Natural killer cell (primary cell): ENCODE data around the gene OR6X1. TPM values are rescaled to one million over a fixed set of nuclear protein-coding genes. Genes with fewer than 3 reads are reported as not detected.

Experiments used
- ATAC-seq, 3 donors: fragments of 150-1000 bp in 2 of 3; fragments of 200-7000 bp in 1 of 3; cut with Tn5 transposase; 1 replicate in 1 of 3; 2 replicates in 2 of 3; pipeline ENCODE4 v1.10.0; 2021; ENCODE audit warnings: mild to moderate bottlenecking in 2 of 3, moderate library complexity in 2 of 3
- DNase-seq, 2 donors: peaks; one replicate each; pipeline versions ENCODE4 v3.0.0 to v3.0.0-alpha.2; 2013 to 2021; ENCODE audit warnings: mixed read lengths in 1 of 2
- H3K27ac ChIP-seq: one replicate; pipeline ENCODE4 v1.5.1; 2013; ENCODE audit warnings: mild to moderate bottlenecking, low read length
- H3K27me3 ChIP-seq: one replicate; pipeline ENCODE4 v1.6.1; 2013; ENCODE audit warnings: low read length; ENCODE audit not compliant: control insufficient read depth, insufficient read depth
- H3K36me3 ChIP-seq: one replicate; pipeline ENCODE4 v1.6.1; 2013; ENCODE audit warnings: low read length; ENCODE audit not compliant: control insufficient read depth, insufficient read depth
- H3K4me1 ChIP-seq: one replicate; pipeline ENCODE4 v1.6.1; 2013; ENCODE audit warnings: low read length; ENCODE audit not compliant: control insufficient read depth, insufficient read depth
- H3K4me3 ChIP-seq: one replicate; pipeline ENCODE4 v1.5.1; 2013; ENCODE audit warnings: low read length
- H3K9me3 ChIP-seq: one replicate; pipeline ENCODE4 v1.6.1; 2013; ENCODE audit warnings: low read length; ENCODE audit not compliant: control insufficient read depth, insufficient read depth
- H3K27ac Mint-ChIP-seq, 2 donors: one replicate each; pipeline ENCODE4 v1.8.0; 2022; ENCODE audit warnings: mild to moderate bottlenecking in 2 of 2, mixed read lengths in 2 of 2, moderate library complexity in 1 of 2
- H3K27me3 Mint-ChIP-seq, 2 donors: one replicate each; pipeline ENCODE4 v1.8.0; 2022; ENCODE audit warnings: low read depth in 2 of 2, mixed read lengths in 2 of 2
- H3K36me3 Mint-ChIP-seq: one replicate; pipeline ENCODE4 v1.8.0; 2022; ENCODE audit warnings: mixed read lengths
- H3K4me1 Mint-ChIP-seq, 2 donors: one replicate each; pipeline ENCODE4 v1.8.0; 2022; ENCODE audit warnings: mixed read lengths in 2 of 2
- H3K4me3 Mint-ChIP-seq: one replicate; pipeline ENCODE4 v1.8.0; 2022; ENCODE audit warnings: mild to moderate bottlenecking, moderate library complexity, mixed read lengths
- H3K9me3 Mint-ChIP-seq, 2 donors: one replicate each; pipeline ENCODE4 v1.8.0; 2022; ENCODE audit warnings: mixed read lengths in 2 of 2
- WGBS: methylation state at CpG from one replicate; pipeline ENCODE4 v1.1.7; 2013; ENCODE audit warnings: missing lambda C conversion rate; ENCODE audit not compliant: insufficient coverage; 5-methylcytosine and 5-hydroxymethylcytosine counted together
- intact Hi-C: fragments of 100-400 bp; cut with micrococcal nuclease; formaldehyde crosslinking; loops from one replicate; pipeline ENCODE4 v1.14.2; 2022
- total RNA-seq, 4 donors: library from RNA; stranded (reverse); fragments of 120-200 nt in 1 of 4; gene quantifications; one replicate each; pipeline versions ENCODE4 v1.2.3 to v1.2.4, GENCODE V29; 2013 to 2022
- TF ChIP-seq, protein P1 (sequence below): fragments of 200-600 bp; IDR thresholded peaks from one replicate; pipeline ENCODE4 v1.8.0; 2022; ENCODE audit warnings: antibody characterized with exemption

OR6X1 gene
- total RNA-seq, 3 donors from 2014 or later (not counting 1 experiment from before 2014, with no cell fraction given) = not detected

DNA sequence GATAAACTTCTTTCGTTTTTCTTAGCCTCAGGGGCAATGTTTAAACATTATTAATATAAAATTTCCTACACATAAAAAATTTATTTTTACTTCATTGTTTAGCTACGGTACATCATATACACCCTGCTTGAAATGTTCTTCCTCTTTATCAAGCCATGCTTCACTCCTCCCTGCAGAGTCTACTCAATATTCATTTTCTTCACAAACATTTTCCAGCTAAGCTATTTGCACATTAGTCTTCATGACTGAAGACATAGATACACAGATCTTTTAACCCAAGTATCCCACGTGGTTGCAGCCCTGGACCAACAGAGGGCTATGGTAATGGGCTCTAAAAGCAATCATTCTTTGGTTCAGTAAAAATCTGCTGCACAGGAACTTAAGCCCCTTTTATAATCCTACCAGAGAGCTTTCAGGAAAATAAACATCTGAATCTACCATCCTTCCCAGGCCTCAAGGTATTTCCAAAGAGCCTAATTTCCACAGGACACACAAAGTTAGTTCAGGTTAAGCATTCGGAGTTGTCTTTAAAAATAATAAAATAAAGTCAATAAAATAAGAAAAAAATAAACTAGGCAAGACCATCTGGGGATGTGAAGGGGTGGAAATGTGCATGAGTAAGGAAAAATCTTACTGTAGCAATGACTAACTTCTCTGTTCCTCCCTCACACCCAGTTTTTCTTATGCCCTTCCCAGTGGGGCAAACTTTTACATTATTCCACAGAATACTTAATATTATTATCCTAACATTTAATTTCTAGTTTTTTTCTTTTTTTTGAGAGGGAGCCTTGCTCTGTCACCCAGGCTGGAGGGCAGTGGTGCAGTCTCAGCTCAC, 21.6 kb upstream of the OR6X1 start:
- H3K9me3 ChIP-seq = no peaks in the 10 kb centered on the region
- intact Hi-C loops = no loop called here
- ATAC-seq = no peak
- H3K27me3 ChIP-seq = peaks cover 3% of the 10 kb centered on the region
- 72% methylated on average over 2 of the region's 4 CpGs for WGBS
- DNase-seq = no peak
- Mint-ChIP-seq H3K27ac (no peak overlapping the region), H3K4me1 (no peaks in the 10 kb centered on the region), H3K9me3 (peaks cover 0 to 2% of the 10 kb centered on the region in 2 donors), H3K27me3 (peaks cover 8 to 26% of the 10 kb centered on the region in 2 donors), H3K36me3 (no peaks in the 10 kb centered on the region), H3K4me3 (no peak overlapping the region)
- H3K4me1 ChIP-seq = no peaks in the 10 kb centered on the region
- H3K4me3 ChIP-seq = no peak overlapping the region
- H3K27ac ChIP-seq = no peak overlapping the region
- TF ChIP-seq, protein P1, sequence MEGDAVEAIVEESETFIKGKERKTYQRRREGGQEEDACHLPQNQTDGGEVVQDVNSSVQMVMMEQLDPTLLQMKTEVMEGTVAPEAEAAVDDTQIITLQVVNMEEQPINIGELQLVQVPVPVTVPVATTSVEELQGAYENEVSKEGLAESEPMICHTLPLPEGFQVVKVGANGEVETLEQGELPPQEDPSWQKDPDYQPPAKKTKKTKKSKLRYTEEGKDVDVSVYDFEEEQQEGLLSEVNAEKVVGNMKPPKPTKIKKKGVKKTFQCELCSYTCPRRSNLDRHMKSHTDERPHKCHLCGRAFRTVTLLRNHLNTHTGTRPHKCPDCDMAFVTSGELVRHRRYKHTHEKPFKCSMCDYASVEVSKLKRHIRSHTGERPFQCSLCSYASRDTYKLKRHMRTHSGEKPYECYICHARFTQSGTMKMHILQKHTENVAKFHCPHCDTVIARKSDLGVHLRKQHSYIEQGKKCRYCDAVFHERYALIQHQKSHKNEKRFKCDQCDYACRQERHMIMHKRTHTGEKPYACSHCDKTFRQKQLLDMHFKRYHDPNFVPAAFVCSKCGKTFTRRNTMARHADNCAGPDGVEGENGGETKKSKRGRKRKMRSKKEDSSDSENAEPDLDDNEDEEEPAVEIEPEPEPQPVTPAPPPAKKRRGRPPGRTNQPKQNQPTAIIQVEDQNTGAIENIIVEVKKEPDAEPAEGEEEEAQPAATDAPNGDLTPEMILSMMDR = no peak
- H3K36me3 ChIP-seq = no peaks in the 10 kb centered on the region

DNA sequence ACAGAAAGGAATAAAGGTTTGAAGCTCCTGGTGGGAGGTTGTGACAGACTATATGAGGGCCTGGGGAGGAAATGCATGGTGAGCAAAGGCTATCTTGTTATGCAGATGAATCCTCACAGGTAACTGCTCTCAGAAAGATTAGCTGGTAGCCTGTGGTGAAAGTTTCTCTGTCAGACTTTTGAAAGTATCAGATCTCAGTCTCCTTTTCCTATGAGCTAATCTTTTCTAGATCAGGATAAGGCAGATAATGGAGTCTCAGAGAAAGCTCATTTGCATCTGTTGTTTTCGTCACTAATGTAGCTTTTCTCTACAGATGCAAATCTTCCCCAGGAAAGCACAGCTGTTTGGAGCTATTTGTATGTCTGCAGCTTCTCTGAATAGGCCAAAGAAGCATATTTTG, 21.0 kb upstream of the OR6X1 start:
- no peaks in the 10 kb centered on the region for H3K9me3 ChIP-seq
- Mint-ChIP-seq H3K36me3 (no peaks in the 10 kb centered on the region), H3K27ac (no peak overlapping the region), H3K4me1 (no peaks in the 10 kb centered on the region), H3K27me3 (peaks cover 8 to 26% of the 10 kb centered on the region in 2 donors), H3K9me3 (peaks cover 0 to 2% of the 10 kb centered on the region in 2 donors), H3K4me3 (no peak overlapping the region)
- H3K27me3 ChIP-seq = peaks cover 3% of the 10 kb centered on the region
- H3K4me1 ChIP-seq = no peaks in the 10 kb centered on the region
- DNase-seq (no peak), ATAC-seq (no peak)
- H3K4me3 ChIP-seq = no peak overlapping the region
- H3K36me3 ChIP-seq = no peaks in the 10 kb centered on the region
- no peak overlapping the region for H3K27ac ChIP-seq
- TF ChIP-seq, protein P1 = no peak
- WGBS = 86% methylated on average over 1 of the region's 1 CpG
- intact Hi-C loops = no loop called here

DNA sequence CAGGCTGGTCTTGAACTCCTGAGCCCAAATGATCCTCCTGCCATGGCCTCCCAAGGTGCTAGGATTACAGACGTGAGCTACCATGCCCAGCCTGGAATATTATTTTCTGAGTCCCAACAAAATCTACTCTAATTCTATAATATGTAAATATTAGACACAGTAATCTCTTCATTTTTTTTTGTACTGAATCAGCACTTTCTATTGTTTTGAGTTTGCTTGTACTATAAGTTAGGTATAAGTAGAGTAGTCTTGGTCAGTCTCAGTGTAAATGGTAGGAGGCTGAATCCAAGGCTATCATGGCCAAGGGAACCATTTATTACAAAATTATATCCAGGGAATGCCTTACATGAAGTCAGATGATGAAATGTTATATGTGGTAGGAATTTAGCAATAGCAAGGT, 19.6 kb upstream of the OR6X1 start:
- Histone ChIP-seq H3K36me3 (no peaks in the 10 kb centered on the region), H3K27ac (no peak overlapping the region), H3K4me3 (no peak overlapping the region), H3K9me3 (no peaks in the 10 kb centered on the region), H3K4me1 (no peaks in the 10 kb centered on the region), H3K27me3 (peaks cover 3% of the 10 kb centered on the region)
- no peaks in the 10 kb centered on the region for H3K9me3 Mint-ChIP-seq
- TF ChIP-seq, protein P1 = no peak
- 88% methylated on average over 1 of the region's 1 CpG for WGBS
- H3K27me3 Mint-ChIP-seq = peaks cover 5 to 22% of the 10 kb centered on the region in 2 donors
- no peak overlapping the region for H3K27ac Mint-ChIP-seq
- ATAC-seq (no peak), DNase-seq (no peak)
- intact Hi-C loops = no loop called here
- H3K36me3 Mint-ChIP-seq = no peaks in the 10 kb centered on the region
- H3K4me3 Mint-ChIP-seq = no peak overlapping the region
- no peaks in the 10 kb centered on the region for H3K4me1 Mint-ChIP-seq
